HG03521 (cell line): ENCODE data around the gene STK10.
"Not testable (repeated sequence)": the region's sequence is repeated elsewhere in the genome, so short reads cannot be mapped to it uniquely, and the experiment has no call there.

Experiments
- ATAC-seq: cut with Tn5 transposase; IDR thresholded peaks from one replicate; pipeline ENCODE4 v1.9.1; 2021; ENCODE audit warnings: mild to moderate bottlenecking, moderate library complexity; ENCODE audit not compliant: unreplicated experiment

The STK10 gene

GRCh38 chr5:172029876-172030275, 158.1 kb downstream of the STK10 start:
- no peak for ATAC-seq

GRCh38 chr5:172028167-172028566, 159.9 kb downstream of the STK10 start:
- ATAC-seq = no peak

GRCh38 chr5:172020110-172020786, 167.8 kb downstream of the STK10 start:
- ATAC-seq = not testable (repeated sequence)

- no peak for ATAC-seq
Measured at GRCh38 chr5:172015346-172015745, 172.7 kb downstream of the STK10 start.

- no peak for ATAC-seq
Measured at GRCh38 chr5:172010278-172010677, 177.7 kb downstream of the STK10 start.

- ATAC-seq = no peak
Measured at GRCh38 chr5:172009536-172010270, 178.3 kb downstream of the STK10 start.

GRCh38 chr5:172008689-172009141, 179.3 kb downstream of the STK10 start:
- ATAC-seq = no peak

GRCh38 chr5:172008111-172008455, 179.9 kb downstream of the STK10 start:
- no peak for ATAC-seq

- no peak for ATAC-seq
Measured at GRCh38 chr5:172007175-172008110, 180.6 kb downstream of the STK10 start.

GRCh38 chr5:172006321-172007174, 181.5 kb downstream of the STK10 start, which contains the start of gene FBXW11:
FBXW11 (minus strand) TSS chr5:172006638; CDS start chr5:172006502, 136 bp downstream.
- ATAC-seq = peak; percentile 78

GRCh38 chr5:172005708-172006320, 182.2 kb downstream of the STK10 start:
- peak; percentile 2 for ATAC-seq

GRCh38 chr5:172004824-172005237, 183.2 kb downstream of the STK10 start:
- ATAC-seq = no peak

GRCh38 chr5:172003746-172004145, 184.3 kb downstream of the STK10 start:
- no peak for ATAC-seq

GRCh38 chr5:172002840-172003512, 185.0 kb downstream of the STK10 start:
- no peak for ATAC-seq

- ATAC-seq = no peak
Measured at GRCh38 chr5:172002310-172002709, 185.7 kb downstream of the STK10 start.

GRCh38 chr5:171999877-172000276, 188.1 kb downstream of the STK10 start:
- ATAC-seq = peak; percentile 42

GRCh38 chr5:171999100-171999499, 188.9 kb downstream of the STK10 start:
- no peak for ATAC-seq

- ATAC-seq = no peak
Measured at GRCh38 chr5:171997011-171997410, 191.0 kb downstream of the STK10 start.

GRCh38 chr5:171992813-171993212, 195.2 kb downstream of the STK10 start:
- no peak for ATAC-seq
